ENCODE results near the gene GOLGA8J.
A peak's percentile ranks its signal among the peaks of the same experiment; 100 is the strongest.
"Not testable (repeated sequence)": the region's sequence is repeated elsewhere in the genome, so short reads cannot be mapped to it uniquely, and the experiment has no call there.

The GOLGA8J gene, protein sequence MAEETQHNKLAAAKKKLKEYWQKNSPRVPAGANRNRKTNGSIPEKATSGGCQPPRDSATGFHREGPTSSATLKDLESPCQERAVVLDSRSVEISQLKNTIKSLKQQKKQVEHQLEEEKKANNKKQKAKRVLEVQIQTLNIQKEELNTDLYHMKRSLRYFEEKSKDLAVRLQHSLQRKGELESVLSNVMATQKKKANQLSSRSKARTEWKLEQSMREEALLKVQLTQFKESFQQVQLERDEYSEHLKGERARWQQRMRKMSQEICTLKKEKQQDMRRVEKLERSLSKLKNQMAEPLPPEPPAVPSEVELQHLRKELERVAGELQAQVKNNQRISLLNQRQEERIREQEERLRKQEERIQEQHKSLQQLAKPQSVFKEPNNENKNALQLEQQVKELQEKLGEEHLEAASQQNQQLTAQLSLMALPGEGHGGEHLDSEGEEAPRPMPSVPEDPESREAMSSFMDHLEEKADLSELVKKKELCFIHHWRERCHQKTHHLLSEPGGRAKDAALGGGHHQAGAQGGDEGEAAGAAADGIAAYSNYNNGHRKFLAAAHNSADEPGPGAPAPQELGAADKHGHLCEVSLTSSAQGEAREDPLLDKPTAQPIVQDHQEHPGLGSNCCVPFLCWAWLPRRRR

DNA sequence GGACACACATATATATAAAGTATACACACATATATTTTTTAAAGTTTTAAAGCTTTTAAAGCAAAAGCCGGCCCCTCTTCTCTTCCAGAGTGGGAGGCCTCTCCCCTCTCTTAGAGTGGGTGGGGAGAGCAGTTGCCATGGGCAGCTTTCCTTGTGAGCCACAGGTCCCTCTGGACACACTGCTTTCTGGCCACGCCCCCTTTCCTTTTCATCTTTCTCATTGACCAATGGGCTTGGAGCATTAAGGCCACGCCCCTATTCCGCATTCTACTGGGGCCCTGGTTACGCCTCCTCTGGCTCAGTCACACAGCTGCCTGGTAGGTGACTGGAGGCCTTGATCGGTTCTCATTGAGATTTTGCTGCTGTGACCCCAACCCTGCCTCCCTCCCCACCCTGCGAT, at the start of gene GOLGA8J:
TSS of gene GOLGA8J (plus strand) at position 301 of the 400 bp plus-strand sequence. CDS start at position 399, 98 bp downstream.
- not testable (repeated sequence) for DNase-seq (ENCODE audit: low read depth)

DNA sequence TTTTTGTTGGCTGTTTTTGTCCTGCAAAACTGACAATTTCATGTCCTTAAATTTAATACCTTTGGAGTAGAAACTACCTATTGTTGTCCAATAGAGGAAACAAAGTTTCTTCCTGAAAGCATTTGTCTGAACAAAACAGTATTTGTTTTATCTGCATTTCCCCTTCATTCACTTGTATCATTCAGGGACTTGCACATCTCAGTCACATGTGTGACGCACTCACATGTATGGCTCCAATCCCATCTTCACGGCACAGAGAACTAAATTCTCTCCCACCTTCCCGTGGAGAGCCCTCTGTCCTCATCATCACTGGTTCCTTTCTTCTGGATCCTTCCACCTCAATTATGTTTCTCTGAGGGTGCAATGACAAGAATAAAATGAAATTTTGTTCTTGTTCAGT, 49.5 kb upstream of the GOLGA8J start:
- DNase-seq (ENCODE audit: low read depth), result no peak

DNA sequence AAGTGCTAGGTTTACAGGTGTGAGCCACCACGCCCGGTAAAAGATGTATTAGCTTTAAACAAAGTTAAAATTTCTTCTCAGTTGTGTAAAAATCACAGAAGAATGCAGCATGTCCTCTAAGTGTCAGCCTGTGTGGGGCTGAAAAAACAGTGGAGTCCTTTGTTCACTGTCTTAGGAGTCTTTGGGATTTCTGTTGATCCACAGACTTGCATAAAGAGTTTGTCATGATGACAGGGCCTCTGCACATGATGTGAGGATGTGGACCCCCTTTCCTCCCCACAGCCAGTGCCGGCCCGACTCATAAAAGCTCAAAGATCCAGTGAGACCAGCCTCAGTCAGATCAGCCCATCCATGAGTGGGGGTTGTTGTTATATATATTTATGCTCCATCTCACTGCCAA, 49.0 kb upstream of the GOLGA8J start:
- DNase-seq (ENCODE audit: low read depth), result no peak

DNA sequence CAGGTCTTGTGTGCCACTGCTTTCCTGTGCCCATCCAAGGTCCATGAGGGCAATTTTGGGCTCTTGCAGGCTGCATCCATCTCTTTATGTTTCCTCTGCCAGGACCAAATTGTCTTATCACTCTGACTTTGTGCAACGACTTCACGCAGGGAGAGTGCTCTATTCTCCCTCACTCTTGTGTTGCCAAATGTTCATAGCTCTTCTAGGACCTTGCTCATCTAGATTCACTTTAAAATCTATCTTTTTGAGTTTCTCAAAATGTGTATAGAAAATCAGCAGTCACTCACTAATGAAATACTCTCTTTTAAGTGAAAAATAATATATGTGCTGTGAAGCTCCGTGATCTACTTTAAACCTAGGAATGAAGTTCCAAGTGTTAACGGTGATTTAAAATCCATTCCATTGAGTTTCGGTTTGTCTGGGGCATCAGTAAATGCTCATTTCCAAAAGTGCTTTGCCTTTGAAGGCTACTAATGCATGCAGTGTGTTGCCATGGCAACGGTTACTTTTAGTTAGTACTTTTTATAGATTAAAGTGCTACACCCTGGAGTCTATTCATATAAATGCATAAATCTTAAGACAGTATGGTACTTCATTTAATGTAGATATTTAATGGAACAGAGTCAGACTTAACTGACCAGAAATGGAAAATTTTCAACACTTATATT, 46.6 kb upstream of the GOLGA8J start:
- no peak for DNase-seq (ENCODE audit: low read depth)

DNA sequence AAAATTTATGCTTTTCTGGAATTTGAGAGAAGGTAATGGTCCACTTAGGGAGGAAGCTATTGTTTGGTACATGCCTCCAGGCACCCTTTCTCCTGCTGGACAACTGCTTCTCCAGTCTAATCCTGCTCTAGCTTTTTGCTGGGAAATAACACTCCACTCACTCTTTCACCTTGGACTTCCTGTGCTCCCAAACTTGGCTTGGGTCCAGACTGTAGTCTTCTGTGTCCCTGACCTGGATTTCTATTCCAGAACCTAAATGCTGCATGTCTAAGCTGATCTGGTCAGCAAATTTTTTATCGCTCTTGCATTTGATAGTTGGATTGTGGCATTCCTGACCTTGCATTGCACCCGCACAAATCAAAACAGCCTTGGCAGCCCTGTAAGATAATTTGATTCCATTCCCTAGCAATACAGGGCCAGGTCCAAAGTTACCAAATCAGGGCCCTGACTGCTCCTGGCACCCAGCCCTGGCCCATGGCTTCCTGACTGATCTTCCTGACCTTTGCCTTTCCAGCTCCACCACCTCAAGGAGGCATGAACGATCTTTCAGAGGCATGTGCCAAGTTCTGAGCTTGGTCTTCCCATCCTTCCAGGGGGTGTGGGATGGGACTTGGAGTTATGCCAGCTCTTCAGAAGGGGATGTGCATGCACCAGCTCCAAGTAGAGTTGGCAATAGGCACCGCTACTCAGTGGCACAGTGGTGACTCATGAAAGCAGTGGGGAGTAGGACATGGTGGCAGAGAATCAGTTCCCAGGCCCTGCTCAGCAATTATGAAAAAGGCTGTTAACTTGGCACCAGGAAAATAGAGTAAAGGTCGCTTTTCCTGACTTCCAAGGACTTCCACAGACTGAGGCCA, 43.9 kb upstream of the GOLGA8J start:
- peak; percentile 55 for DNase-seq (ENCODE audit: low read depth)

DNA sequence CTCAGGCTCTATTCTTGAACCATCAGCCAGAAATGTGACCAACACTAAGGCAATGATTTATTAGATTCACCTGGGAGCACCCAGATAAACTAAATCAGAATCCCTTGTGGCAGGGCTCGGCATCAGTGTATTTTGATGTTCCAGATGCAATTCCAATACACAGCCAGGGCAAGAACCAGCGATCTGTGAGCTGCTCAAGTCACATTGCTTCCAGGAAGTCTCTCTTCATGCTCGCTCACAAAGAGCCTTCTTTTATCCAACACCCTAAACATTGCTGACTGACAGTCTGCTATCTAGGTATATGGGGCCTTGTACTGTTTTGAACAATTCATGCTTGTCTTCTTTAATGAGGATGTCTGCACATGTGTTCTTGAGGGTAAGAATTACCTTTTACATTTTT, 40.9 kb upstream of the GOLGA8J start:
- no peak for DNase-seq (ENCODE audit: low read depth)

DNA sequence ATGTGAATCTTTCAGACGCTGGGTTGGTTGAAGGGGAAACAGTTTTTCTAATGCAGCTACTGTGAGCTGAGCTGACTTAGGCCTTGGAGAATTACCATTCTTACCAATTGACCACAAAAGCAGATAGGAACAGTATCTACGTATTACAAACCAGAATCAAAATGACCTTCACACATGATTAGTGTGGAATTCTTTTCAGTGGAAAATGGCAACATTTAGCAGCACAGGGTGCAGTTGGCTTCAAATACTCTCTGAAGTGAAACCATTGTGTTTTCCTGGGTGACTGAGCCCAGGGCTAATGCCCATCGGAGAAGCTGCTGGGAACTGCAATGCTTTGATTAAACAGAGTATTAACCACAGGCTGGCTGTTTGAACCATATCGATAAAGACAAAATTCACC, 40.2 kb upstream of the GOLGA8J start:
- DNase-seq (ENCODE audit: low read depth), result peak; percentile 89

DNA sequence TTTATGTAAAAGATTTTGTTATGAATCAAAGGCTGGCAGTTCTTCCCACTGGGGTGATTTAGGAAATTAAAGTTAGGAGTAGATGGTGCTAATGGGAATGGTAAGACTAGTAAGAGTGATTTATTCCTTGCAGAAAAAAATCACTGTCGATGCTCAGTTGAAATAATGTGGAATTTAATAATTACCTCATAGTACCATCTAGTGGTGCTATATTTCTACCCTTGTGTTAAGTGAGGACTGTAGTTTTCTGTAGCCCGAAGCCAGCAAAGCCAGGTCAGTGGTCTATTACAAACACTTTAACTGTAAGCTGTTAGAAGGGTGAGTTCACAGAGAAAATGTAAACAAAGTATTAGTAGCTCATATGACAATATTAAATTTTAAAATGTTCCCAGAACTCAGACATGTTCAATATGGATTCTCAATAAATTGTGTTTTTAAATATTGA, 39.5 kb upstream of the GOLGA8J start:
- DNase-seq (ENCODE audit: low read depth), result peak; percentile 65

DNA sequence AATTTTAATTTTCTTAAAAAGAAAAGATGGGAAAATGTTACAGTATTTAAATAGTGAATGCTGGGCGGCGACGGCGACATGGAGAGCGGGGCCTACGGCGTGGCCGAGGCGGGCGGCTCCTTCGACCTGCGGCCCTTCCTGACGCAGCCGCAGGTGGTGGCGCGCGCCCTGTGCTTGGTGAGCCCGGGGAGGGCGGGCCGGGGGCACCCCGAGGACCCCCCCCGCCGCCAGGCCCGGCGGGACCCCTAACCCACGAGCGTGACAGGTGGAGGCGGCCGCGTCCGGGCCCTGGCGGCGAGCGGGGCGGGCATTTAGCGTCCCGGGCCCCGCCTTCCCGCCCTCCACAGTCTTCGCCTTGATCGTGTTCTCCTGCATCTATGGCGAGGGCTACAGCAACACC, 38.4 kb upstream of the GOLGA8J start:
- no peak for DNase-seq (ENCODE audit: low read depth)

DNA sequence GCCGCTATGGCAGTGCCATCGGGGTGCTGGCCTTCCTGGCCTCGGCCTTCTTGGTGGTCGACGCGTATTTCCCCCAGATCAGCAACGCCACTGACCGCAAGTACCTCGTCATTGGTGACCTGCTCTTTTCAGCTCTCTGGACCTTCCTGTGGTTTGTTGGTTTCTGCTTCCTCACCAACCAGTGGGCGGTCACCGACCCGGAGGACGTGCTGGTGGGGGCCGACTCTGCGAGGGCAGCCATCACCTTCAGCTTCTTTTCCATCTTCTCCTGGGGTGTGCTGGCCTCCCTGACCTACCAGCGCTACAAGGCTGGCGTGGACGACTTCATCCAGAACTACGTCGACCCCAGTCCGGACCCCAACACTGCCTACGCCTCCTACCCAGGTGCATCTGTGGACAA, 37.9 kb upstream of the GOLGA8J start:
- not testable (repeated sequence) for DNase-seq (ENCODE audit: low read depth)

DNA sequence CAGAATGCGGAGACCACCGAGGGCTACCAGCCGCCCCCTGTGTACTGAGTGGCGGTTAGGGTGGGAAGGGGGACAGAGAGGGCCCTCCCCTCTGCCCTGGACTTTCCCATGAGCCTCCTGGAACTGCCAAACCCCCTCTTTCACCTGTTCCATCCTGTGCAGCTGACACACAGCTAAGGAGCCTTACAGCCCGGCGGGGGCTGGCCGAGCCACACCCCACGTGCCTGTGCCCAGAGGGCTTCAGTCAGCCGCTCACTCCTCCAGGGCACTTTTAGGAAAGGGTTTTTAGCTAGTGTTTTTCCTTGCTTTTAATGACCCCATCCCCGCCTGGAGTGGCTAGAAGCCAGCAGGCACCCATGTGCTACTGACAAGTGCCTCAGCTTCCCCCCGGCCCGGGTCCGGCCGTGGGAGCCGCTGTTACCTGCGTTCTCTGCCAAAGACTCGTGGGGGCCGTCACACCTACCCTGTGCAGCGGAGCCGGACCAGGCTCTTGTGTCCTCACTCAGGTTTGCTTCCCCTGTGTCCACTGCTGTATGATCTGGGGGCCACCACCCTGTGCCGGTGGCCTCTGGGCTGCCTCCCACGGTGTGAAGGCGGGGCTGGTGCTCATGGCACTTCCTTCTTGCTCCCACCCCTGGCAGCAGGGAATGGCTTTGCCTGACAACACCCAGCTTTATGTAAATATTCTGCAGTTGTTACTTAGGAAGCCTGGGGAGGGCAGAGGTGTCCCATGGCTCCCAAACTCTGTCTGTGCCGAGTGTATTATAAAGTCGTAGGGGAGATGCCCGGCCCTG, 37.3 kb upstream of the GOLGA8J start:
- DNase-seq (ENCODE audit: low read depth), result not testable (repeated sequence)

DNA sequence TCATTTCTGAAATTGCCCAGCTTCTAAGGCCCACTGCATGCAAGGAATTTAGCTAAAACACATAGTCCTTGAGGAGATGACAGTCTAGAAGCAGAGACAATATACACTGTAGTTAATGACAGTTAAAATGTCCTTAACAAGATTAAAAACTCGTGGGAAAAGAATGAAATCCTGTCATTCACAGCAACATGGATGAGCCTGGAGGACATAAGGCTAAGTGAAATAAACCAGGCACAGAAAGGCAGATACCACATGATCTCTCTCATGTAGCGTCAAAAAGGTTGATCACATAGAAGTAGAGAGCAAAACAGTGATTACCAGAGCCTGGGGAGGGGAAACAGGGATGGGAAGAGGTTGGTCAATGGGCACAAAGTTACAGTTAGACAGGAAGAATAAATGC, 36.3 kb upstream of the GOLGA8J start:
- DNase-seq (ENCODE audit: low read depth), result peak; percentile 20

DNA sequence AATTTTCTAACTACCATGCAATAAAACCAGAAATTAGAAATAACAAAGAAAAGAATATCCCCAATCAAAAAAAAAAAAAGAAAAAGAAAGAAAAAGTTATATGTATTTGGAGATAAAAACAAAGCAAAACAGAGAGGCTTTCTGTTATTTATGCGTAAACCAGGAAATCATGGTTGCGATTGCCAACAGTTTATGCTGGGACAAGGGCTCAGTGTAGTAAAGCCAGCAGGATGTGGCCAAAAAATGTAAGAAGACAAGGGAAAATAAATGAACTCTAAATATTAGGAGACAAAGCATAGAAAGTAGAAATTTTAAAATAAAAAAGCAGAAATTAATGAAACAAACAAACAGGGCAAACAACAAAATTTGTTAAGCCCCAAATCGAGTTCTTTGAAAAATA, 27.2 kb upstream of the GOLGA8J start:
- DNase-seq (ENCODE audit: low read depth), result no peak

DNA sequence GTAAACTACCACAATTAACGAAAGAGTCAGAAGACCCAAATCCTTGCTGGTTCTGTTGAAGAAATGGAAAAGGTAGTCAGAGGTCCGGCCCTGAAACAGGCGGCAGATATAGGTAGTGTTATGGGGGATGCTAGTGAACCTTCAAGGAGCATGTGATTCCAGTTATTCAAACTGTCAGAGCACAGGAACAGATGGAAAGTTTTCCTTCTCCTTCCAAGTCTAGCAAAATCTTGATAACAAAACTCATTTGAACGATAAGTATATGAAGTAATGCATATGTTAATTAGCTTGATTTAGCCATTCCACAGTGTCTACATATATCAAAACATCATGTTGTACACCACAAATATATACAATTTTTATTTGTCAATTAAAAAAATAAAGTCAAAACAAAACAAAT, 26.6 kb upstream of the GOLGA8J start:
- DNase-seq (ENCODE audit: low read depth), result no peak

DNA sequence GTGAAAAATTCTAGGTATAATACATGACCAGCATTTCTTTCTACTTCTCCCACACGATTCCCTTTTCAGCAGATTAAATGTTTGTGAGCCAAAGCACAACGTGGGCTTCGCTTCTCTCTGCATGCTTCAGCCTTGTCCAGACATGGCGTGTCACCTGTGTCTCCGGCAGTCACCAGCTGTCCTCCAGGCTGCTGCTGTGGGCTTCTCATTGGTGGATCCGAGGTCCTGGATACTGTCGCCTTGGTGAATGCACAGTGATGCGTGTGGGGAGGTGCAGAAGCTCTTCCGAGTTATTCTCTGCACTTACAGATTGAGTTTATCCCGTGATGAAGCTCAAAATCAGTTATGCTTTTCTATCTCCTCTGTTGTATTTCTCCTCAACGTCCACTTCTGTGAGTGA, 23.0 kb upstream of the GOLGA8J start:
- no peak for DNase-seq (ENCODE audit: low read depth)

DNA sequence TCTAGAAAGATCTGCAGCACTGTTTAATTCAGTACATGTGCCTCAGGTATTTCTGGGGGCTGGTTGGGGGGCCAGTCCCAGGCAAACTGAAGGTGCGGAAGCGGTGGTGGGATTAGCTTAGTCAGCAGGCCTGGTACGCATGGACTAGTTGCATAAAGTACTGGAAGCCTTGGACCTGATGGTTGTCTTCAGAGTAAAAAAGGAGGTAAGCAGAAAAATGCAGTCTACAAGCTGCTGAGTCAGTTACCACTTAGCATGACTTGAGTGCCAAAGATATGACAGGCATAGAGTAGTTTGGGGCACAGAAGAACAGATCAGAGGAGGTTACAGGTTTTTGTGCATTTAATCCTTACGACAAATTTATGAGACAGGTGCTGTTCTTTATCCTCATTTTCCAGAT, 19.9 kb upstream of the GOLGA8J start:
- peak; percentile 60 for DNase-seq (ENCODE audit: low read depth)

DNA sequence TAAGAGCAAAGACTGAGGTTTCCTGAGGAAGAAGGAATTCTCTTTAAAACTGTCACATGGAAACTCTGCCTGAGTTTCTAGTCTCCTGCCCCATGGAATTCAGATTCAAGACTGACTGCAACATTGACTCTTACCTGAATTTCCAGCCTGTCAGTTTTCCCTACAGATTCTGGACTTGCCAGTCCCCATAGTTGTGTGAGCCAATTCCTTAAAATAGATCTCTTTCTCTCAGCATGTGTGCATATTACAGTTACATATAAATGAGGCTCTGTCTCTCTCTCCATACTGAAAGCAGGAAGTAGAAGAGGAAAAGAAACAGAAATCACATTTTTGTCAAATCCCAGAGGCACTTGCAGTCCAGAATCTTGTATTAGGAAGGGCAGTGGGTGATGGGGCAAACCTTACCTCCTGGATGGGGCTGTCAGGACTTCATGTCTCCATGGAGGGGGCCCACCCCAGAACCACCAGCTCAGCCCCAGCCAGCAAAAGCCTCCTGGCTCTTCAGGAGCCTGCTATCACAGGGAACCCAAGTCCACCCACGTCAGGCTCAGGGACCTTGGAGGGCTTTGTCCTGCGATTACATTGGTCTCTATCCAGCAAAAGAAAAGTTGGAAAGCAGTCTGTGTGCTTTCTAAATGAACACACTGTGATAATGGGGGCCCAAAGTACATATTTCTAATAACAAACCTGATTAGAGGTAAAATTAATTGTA, 18.8 kb upstream of the GOLGA8J start:
- no peak for DNase-seq (ENCODE audit: low read depth)

DNA sequence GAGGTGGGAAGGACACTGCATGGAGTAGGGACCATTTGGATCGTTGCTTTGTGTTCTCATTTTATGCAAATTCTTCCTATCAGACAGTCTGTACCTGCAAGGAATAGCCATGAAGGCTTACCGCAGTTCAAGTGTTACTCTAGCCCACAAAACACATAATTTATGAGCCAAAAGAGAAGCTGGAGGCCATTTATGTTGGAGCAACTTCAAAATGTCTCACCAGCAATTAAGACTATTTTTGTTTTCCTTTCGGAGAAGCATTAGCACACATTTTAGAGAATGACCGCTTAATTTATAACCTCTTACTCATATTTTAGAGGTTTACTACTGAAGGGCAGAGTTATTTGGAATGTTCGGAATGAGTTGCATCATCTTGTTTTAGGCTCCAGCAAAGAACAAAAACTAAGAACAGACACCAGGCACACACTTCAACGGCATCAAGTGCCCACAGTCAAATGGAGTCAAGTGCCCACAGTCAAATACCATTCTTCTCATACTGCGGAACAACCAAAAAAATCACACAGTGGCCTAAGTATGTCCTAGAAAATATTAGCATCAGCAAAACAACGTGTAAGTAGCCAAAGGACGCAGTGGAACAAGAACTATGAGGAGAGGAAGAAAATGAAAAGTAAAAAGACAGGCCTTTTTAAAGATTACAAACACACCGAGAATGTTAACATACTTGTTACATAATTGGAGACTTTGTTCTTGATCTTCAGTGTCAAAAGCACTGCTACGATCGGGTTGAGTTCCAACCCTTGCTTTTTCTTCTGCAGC, 17.5 kb upstream of the GOLGA8J start:
- peak; percentile 96 for DNase-seq (ENCODE audit: low read depth)

DNA sequence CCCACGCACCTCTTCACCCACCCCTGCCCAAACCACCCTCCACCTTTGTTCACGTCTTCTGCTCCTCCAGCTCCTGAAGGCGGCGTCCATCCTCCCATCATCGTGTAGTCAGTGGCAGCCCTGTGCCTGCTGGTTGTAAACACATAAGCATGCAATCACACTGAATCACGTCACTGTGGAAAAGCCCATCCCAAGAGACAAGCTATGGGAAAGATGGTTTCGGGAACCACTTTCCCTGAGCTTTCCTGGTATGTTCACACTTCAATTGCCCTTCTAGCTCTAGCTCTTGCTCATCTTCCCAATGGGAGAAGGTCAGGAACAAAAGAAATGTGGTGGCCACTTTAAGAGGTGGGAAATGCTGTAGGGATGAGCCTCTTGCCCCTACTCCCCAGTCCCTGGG, 14.4 kb upstream of the GOLGA8J start:
- no peak for DNase-seq (ENCODE audit: low read depth)

DNA sequence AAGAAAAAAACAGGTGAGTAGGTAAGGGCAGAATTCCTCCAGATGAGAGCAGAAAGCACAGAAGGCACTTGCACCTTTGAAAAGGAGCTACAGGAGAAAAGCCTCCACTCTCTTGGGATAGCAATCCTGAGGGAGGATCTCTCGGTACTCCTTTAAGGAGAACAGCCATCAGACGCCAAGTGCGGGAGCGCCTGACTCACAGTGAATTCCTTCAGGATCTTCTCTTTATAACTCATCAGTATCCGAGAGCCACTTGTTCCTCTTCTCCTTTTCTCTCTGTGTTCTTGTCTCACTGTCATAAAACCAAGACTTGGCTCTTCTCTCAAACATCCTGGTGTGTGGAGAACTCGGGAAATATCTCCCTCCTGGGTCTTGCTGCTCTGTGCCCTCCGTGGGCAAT, 10.1 kb upstream of the GOLGA8J start:
- DNase-seq (ENCODE audit: low read depth), result peak; percentile 42

All from amniotic epithelial cell (primary cell).